ENCODE measurements around the gene SLC39A12.
"Not testable (repeated sequence)": the region's sequence is repeated elsewhere in the genome, so short reads cannot be mapped to it uniquely, and the experiment has no call there.

Gene SLC39A12

DNA sequence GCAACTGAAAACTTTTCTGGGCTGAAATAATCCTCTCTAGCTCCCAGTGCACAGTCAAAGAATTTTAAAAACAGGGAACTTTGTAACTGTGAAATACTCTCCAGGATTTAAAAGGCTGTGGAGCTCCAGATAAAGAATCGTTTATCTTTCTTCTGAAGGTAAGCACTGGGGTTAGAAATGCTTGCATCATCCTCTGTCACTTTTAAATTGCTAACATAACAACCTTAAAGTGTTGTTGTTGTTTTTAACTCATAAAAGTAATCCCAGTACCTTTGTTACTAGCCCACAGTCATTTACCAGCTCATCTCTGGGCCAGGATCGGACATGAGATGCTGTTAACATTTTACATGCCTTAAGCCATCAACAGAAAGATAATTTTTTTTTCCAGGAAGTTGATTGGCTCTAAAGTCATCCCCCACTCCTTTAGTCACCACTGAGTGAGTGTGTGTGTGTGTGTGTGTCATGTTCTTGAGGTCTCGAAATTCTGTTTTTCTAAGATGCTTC lies at the start of gene SLC39A12:
SLC39A12 (plus strand) TSS at position 51 of the 504 bp plus-strand sequence. CDS start 1,359 bp downstream, outside the sequence.
- DNase-seq (ENCODE audit: low spot score) (no peak), FAIRE-seq (no peak)

DNA sequence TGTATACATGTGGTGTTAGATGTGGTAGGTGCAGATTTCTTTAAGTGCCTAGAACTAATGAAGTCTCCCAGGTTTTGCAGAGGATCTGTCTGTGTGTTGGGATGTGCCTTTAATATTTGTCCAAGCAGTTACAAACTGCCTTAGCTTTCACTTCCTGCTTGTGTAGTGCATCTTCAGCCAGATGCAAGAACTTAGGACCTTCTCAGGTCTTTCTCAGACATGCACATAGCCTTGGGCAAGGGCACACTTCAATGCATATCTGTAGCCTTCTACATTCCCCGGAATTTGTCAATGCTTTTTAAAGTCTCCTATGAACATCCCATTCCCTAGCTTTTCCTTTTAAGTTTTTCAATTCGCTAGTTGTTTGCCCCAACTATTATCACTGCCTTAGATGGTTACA lies 47.2 kb upstream of the SLC39A12 start:
- no peak for DNase-seq (ENCODE audit: low spot score)
- no peak for FAIRE-seq

DNA sequence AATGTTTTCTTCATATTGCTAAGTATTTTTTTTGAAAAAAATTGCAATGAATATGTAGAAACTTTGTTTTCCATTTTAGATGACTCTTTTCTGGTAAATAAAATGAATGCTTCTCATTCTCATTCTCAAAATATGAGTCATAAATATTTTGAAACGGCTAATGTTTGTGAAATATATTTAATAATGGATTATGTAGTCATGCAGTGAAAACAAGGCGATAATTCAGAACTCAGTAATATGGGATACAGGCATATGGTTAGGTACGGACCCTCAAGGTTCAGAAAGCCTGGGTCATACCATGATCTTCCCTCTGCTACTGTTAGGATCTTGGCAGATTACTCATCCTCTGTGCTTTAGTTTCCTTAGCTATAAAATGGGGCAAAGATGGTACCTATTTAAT lies 46.2 kb upstream of the SLC39A12 start:
- FAIRE-seq (no peak), DNase-seq (ENCODE audit: low spot score) (no peak)

GRCh38 chr10:17906002-17906401 lies 45.7 kb upstream of the SLC39A12 start:
- FAIRE-seq, result no peak
- no peak for DNase-seq (ENCODE audit: low spot score)

DNA sequence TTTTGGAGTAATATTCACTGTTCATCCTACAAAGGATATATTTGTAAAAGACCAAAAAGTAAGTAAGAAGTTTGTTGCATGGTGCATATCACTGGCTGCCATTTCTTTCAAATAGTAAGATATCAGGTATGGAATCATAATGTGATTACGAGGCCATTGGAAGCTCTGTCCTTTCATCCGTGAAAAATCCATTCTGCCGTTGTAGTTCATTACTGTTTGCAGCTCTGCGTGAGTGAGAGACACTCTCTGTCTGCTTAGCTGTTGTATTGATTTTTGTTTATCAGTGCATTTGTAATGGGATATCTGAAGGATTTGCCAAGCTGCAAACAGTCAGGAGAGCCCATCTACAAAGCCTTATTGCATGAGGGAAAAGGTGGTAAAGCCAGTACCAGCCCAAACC lies 44.1 kb upstream of the SLC39A12 start:
- FAIRE-seq, result no peak

DNA sequence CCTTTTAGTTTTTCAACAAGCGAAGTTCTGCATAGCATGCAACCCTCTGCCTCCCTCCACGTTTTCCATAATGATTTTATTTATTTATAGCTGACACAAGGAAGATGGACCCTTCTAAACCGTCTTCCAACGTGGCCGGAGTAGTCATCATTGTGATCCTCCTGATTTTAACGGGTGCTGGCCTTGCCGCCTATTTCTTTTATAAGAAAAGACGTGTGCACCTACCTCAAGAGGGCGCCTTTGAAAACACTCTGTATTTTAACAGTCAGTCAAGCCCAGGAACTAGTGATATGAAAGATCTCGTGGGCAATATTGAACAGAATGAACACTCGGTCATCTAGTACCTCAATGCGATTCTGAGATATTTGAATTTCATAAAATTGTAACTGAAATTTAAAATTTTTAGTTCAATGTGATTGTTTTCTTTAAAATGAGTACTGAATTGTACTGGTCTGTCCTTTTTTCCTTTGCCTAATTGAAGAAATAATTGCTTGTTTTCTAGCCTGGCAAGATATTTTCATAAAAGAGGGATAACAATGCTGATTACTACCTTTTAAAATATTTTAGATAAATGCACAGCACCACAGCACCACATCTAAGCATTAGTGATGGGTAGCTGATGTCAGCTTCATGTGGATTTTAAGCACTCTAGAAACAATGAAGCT lies 41.5 kb upstream of the SLC39A12 start:
- DNase-seq (ENCODE audit: low spot score) (peak; percentile 67), FAIRE-seq (no peak)

More for the DNA sequence above, 44.1 kb upstream of the SLC39A12 start:
- DNase-seq (ENCODE audit: low spot score), result no peak

DNA sequence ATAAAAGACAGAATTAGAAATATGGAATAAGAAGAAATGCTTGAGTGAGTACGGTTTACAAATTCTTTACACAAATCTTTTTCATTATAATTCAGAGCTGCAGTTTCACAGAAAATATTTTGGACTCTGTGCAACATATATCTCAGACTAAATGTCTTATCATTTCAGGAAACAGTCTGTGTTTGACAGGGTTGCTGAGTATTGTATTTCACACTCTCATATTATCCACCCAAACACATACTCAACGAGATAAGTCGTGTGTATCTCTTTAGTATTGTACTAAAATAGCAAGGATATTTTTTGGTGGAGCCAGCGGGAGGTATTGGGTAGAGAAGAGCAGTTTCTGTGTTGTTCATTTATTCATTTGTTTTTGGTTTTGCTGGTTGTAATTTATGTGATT lies 39.0 kb upstream of the SLC39A12 start:
- FAIRE-seq (no peak), DNase-seq (ENCODE audit: low spot score) (no peak)

DNA sequence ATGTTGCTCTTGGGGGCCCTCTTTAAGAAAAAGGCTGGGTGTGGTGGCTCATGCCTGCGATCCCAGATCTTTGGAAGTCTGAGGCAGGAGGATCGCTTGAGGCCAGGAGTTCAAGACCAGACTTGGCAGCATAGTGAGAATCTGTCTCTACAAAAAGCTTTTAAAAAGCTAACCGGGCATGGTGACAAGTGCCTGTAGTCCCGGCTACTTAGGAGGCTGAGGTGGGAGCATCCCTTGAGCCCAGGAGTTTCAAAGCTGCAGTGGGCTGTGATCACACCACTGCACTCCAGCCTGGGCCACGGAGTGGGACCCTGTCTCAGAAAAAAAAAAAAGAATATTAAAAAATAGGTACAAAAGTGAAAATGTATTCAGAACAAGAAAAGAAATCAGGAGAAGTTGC lies 38.1 kb upstream of the SLC39A12 start:
- FAIRE-seq (no peak), DNase-seq (ENCODE audit: low spot score) (no peak)

- FAIRE-seq (peak; percentile 87), DNase-seq (ENCODE audit: low spot score) (no peak)
Observed at GRCh38 chr10:17914169-17915045, 37.3 kb upstream of the SLC39A12 start.

GRCh38 chr10:17915181-17915580 lies 36.5 kb upstream of the SLC39A12 start:
- no peak for FAIRE-seq
- no peak for DNase-seq (ENCODE audit: low spot score)

GRCh38 chr10:17918187-17918903 lies 33.4 kb upstream of the SLC39A12 start:
- FAIRE-seq (no peak), DNase-seq (ENCODE audit: low spot score) (no peak)

GRCh38 chr10:17921378-17921777 lies 30.3 kb upstream of the SLC39A12 start:
- FAIRE-seq (no peak), DNase-seq (ENCODE audit: low spot score) (no peak)

DNA sequence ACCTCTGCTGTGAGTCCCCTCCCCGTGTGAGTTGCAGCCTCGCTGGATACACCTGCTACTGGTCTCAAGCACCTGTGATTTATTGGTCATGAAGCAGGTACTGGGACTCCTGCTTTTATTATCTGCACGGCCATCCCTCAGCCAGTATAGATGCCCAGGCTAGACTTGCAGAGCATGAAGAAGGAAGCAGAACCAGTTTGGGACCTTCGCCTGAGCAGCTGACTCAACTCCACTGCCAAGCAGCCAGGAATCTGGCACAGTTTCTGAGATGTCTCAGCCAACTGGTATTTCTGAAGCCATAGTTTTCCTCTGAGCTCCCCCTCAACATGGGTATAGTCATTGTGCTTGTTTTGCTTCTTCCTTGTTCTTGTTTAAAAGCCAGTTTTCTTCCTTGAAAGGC lies 28.0 kb upstream of the SLC39A12 start:
- DNase-seq (ENCODE audit: low spot score) (peak; percentile 59), FAIRE-seq (no peak)

DNA sequence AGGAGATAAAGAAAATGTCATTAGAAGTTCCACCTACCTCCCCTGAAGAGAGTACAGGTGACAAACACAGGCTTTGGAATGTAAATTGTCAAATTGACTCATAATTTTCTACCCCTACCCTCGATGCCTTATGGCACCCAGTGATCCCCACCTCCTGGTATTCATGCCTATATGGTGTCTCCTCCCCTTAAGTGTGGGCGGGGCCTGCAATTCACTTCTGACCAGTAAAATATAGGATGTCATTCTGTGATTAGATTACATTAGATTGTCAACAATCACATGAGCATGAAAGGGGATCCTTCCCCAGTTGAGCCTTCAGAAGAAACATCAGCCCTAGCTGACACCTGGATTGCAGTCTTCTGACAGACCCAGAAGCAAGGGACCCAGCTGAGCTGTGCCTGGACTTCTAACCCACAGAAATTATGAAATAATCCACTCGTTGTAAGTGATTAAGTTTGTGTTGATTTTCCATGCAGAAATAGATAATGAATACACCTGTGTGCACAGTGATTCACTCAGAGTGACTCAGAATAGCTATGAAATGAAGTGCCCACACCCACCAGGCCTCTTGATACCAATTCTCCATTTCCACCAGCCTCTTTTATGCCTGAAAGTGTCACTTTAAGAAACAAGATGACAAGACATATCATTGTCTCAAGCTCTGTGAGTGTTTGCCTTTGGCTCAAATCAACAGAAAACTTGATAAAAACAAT lies 8.5 kb upstream of the SLC39A12 start:
- DNase-seq (ENCODE audit: low spot score) (no peak), FAIRE-seq (no peak)

- FAIRE-seq; DNase-seq (ENCODE audit: low spot score): not testable (repeated sequence)
Observed at GRCh38 chr10:17950269-17950668, 1.4 kb upstream of the SLC39A12 start.

- DNase-seq (ENCODE audit: low spot score), result no peak
- FAIRE-seq, result no peak
Observed at GRCh38 chr10:17950726-17951125, 992 bp upstream of the SLC39A12 start.

DNA sequence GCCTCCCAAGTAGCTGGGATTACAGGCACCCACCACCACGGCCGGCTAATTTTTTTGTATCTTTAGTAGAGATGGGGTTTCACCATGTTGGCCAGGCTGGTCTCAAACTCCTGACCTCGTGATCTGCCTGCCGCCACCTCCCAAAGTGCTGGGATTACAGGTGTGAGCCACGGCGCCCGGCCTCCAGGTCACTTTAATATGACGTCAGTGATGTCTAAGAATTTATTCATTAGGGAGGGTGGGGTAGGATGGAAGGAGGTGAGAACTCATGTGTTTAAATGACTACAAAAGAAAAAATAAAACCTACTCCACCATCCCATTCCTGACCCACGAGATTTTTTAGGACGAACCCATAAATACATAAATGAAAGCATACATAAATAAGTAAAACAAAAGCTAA lies 2.7 kb downstream of the SLC39A12 start:
- not testable (repeated sequence) for FAIRE-seq; DNase-seq (ENCODE audit: low spot score)

GRCh38 chr10:17954861-17955260 lies 3.1 kb downstream of the SLC39A12 start:
- no peak for FAIRE-seq
- DNase-seq (ENCODE audit: low spot score), result no peak

DNA sequence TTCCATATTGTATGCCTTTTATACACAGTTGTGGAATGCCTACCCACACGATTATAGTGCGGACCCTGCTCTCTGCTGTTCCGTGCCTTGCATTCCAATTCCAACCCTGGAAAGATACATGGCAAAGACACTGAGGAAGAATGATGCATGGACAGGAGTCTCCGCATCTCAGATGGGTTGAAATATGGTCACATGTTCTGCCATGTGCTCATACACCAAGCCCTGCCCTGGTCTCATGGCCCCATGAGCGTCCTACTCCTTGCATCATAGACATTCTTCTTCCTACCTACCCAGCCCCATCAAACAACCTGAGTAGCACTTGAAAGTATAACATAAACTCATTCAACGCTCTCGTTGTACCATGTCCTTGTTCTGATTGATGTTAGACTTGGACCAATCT lies 6.3 kb downstream of the SLC39A12 start:
- DNase-seq (ENCODE audit: low spot score) (no peak), FAIRE-seq (no peak)

DNA sequence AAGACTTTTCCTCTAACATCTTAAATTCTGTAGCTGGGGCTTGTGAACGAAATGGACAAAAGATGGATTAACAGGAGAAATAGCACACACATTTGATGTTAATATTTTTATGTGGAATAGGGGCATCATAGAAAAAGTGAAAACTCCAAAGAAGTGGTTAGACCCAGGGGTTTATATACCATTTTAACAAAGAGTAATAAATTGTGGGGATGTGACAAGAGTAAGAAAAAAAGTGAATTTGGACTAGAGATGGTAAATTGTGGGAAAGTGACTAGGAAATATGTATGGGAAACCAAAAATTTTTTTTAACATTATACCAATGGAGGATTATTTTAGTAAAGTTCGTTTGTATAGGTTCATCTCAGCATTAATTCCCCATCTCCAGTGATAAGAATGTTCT lies 8.2 kb downstream of the SLC39A12 start:
- no peak for DNase-seq (ENCODE audit: low spot score)
- no peak for FAIRE-seq
